Measurements from ENCODE around the gene SYNPR. TPM values are rescaled to one million over a fixed set of nuclear protein-coding genes. Genes with fewer than 3 reads are reported as not detected.

The SYNPR gene
- total and polyA plus RNA-seq, 11 donors: 0.11 to 1.0 (median 0.41) TPM; not detected in 7

DNA sequence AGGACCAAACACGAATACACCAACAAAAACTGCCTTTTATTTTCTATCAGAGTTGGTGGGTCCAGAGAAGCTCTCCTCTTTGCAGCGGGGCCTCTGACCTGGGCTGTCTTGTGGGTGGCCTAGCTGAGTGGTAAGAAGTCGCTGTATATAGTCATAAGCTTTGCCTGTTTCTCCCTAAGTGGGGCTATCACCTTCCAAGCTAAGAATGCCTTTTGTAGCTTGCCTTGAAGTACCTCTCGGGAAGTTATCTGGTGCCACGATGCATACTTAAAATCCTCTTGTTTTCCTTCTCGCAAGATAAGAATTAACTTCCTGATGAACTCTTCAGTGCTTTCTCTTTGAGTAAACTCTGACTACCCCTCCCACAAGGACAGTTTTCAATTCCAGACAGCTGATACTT, 178.8 kb downstream of the SYNPR start:
- WGBS, 4 donors: 35 to 37% (median 37%) methylated on average over 6 of the region's 6 CpGs
- no peak for TF ChIP-seq POLR2A (IDR thresholded peaks at IDR 0.05)
- TF ChIP-seq, protein P1, sequence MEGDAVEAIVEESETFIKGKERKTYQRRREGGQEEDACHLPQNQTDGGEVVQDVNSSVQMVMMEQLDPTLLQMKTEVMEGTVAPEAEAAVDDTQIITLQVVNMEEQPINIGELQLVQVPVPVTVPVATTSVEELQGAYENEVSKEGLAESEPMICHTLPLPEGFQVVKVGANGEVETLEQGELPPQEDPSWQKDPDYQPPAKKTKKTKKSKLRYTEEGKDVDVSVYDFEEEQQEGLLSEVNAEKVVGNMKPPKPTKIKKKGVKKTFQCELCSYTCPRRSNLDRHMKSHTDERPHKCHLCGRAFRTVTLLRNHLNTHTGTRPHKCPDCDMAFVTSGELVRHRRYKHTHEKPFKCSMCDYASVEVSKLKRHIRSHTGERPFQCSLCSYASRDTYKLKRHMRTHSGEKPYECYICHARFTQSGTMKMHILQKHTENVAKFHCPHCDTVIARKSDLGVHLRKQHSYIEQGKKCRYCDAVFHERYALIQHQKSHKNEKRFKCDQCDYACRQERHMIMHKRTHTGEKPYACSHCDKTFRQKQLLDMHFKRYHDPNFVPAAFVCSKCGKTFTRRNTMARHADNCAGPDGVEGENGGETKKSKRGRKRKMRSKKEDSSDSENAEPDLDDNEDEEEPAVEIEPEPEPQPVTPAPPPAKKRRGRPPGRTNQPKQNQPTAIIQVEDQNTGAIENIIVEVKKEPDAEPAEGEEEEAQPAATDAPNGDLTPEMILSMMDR (IDR thresholded peaks at IDR 0.05): no peak
- Histone ChIP-seq H3K4me3 (no peak overlapping the region), H3K4me1 (no peaks in the 10 kb centered on the region), H3K27me3 (no peaks in the 10 kb centered on the region), H3K36me3 (no peaks in the 10 kb centered on the region), H3K9me3 (peaks cover 0 to 4% (median 0%) of the 10 kb centered on the region in 12 donors), H3K27ac (no peak overlapping the region)
- no peak for DNase-seq
- no peak for ATAC-seq
- intact Hi-C loops (cut with DNase I): no loop called here

GRCh38 chr3:63458405-63458804, 180.3 kb downstream of the SYNPR start:
- no peaks in the 10 kb centered on the region for H3K36me3 ChIP-seq
- intact Hi-C loops (cut with DNase I): no loop called here
- H3K27me3 ChIP-seq: no peaks in the 10 kb centered on the region
- TF ChIP-seq, protein P1 (IDR thresholded peaks at IDR 0.05): no peak
- no peak for TF ChIP-seq POLR2A (IDR thresholded peaks at IDR 0.05)
- ATAC-seq: no peak
- peaks cover 0 to 4% (median 0%) of the 10 kb centered on the region in 12 donors for H3K9me3 ChIP-seq
- H3K4me1 ChIP-seq: no peaks in the 10 kb centered on the region
- H3K27ac ChIP-seq: no peak overlapping the region
- H3K4me3 ChIP-seq: no peak overlapping the region
- no peak for DNase-seq

GRCh38 chr3:63462732-63463131, 184.6 kb downstream of the SYNPR start:
- Histone ChIP-seq H3K36me3 (no peaks in the 10 kb centered on the region), H3K27ac (no peak overlapping the region), H3K4me3 (no peak overlapping the region), H3K27me3 (no peaks in the 10 kb centered on the region), H3K4me1 (no peaks in the 10 kb centered on the region), H3K9me3 (peaks cover 0 to 8% (median 0%) of the 10 kb centered on the region in 12 donors)
- TF ChIP-seq, protein P1 (IDR thresholded peaks at IDR 0.05): no peak
- TF ChIP-seq POLR2A (IDR thresholded peaks at IDR 0.05): no peak
- intact Hi-C loops (cut with DNase I): no loop called here
- DNase-seq: no peak
- no peak for ATAC-seq

GRCh38 chr3:63467392-63467791, 189.3 kb downstream of the SYNPR start:
- DNase-seq (no peak), ATAC-seq (no peak)
- no peak for TF ChIP-seq POLR2A (IDR thresholded peaks at IDR 0.05)
- TF ChIP-seq, protein P1 (IDR thresholded peaks at IDR 0.05): no peak
- Histone ChIP-seq H3K4me3 (no peak overlapping the region), H3K27me3 (no peaks in the 10 kb centered on the region), H3K9me3 (peaks cover 0 to 8% (median 0%) of the 10 kb centered on the region in 12 donors), H3K27ac (no peak overlapping the region), H3K36me3 (no peaks in the 10 kb centered on the region), H3K4me1 (no peaks in the 10 kb centered on the region)
- intact Hi-C loops (cut with DNase I): no loop called here
- 69 to 87% (median 81%) methylated on average over 3 of the region's 3 CpGs for WGBS, 4 donors

Data from heart left ventricle (tissue), 16 donors.